ENCODE data around the gene SHROOM4. TPM values are rescaled to one million over a fixed set of nuclear protein-coding genes. Genes with fewer than 3 reads are reported as not detected.
A peak's percentile ranks its signal among the peaks of the same experiment; 100 is the strongest.

The SHROOM4 gene
- total RNA-seq, 4 donors from 2014 or later, result 4.6 to 14.1 (median 11.4) TPM

GRCh38 chrX:50705042-50705441 lies 109.0 kb downstream of the SHROOM4 start:
- Histone ChIP-seq H3K4me3 (no peak overlapping the region), H3K27ac (peak overlapping the region in 1 of 4 donors; percentile 56), H3K27me3 (peaks cover 0 to 14% of the 10 kb centered on the region in 2 donors), H3K9me3 (no peaks in the 10 kb centered on the region), H3K36me3 (no peaks in the 10 kb centered on the region), H3K4me1 (peaks cover 0 to 15% (median 4%) of the 10 kb centered on the region in 4 donors)
- DNase-seq (ENCODE audit: low spot score in 2 of 2), result no peak
- 19 to 29% methylated on average over 3 of the region's 3 CpGs for WGBS, 2 donors
- TF ChIP-seq EP300 (IDR thresholded peaks at IDR 0.05) (no peak), POLR2A (IDR thresholded peaks at IDR 0.05) (no peak), CTCF (IDR thresholded peaks at IDR 0.05) (no peak)

- TF ChIP-seq POLR2A (IDR thresholded peaks at IDR 0.05), result no peak
- TF ChIP-seq CTCF (IDR thresholded peaks at IDR 0.05), result no peak
- TF ChIP-seq EP300 (IDR thresholded peaks at IDR 0.05), result no peak
- Histone ChIP-seq H3K4me1 (peaks cover 0 to 15% (median 4%) of the 10 kb centered on the region in 4 donors), H3K36me3 (no peaks in the 10 kb centered on the region), H3K27ac (peak overlapping the region in 1 of 4 donors; percentile 56), H3K4me3 (no peak overlapping the region), H3K27me3 (peaks cover 0 to 11% of the 10 kb centered on the region in 2 donors), H3K9me3 (no peaks in the 10 kb centered on the region)
- no peak for DNase-seq (ENCODE audit: low spot score in 2 of 2)
- 20 to 60% methylated on average over 1 of the region's 1 CpG for WGBS, 2 donors
Observed at GRCh38 chrX:50704360-50704759, 109.6 kb downstream of the SHROOM4 start.

- 43 to 49% methylated on average over 3 of the region's 3 CpGs for WGBS, 2 donors
- no peaks in the 10 kb centered on the region for H3K36me3 ChIP-seq
- TF ChIP-seq POLR2A (IDR thresholded peaks at IDR 0.05), result no peak
- TF ChIP-seq EP300 (IDR thresholded peaks at IDR 0.05), result no peak
- TF ChIP-seq CTCF (IDR thresholded peaks at IDR 0.05), result no peak
Observed at GRCh38 chrX:50700921-50701320, 113.1 kb downstream of the SHROOM4 start.

GRCh38 chrX:50698944-50699343 lies 115.0 kb downstream of the SHROOM4 start:
- TF ChIP-seq CTCF (IDR thresholded peaks at IDR 0.05), result no peak
- TF ChIP-seq EP300 (IDR thresholded peaks at IDR 0.05), result no peak
- no peak for TF ChIP-seq POLR2A (IDR thresholded peaks at IDR 0.05)
- peaks cover 0 to 9% of the 10 kb centered on the region in 2 donors for H3K27me3 ChIP-seq
- H3K36me3 ChIP-seq, result no peaks in the 10 kb centered on the region
- DNase-seq (ENCODE audit: low spot score in 2 of 2), result no peak
- no peaks in the 10 kb centered on the region for H3K9me3 ChIP-seq
- no peak overlapping the region for H3K27ac ChIP-seq
- no peak overlapping the region for H3K4me3 ChIP-seq
- WGBS, 2 donors, result 50 to 69% methylated on average over 2 of the region's 2 CpGs
- peaks cover 0 to 15% (median 0%) of the 10 kb centered on the region in 4 donors for H3K4me1 ChIP-seq

More at GRCh38 chrX:50700921-50701320, 113.1 kb downstream of the SHROOM4 start:
- Histone ChIP-seq H3K27ac (no peak overlapping the region), H3K4me1 (peaks cover 0 to 27% (median 4%) of the 10 kb centered on the region in 4 donors), H3K27me3 (peaks cover 0 to 9% of the 10 kb centered on the region in 2 donors), H3K4me3 (no peak overlapping the region), H3K9me3 (no peaks in the 10 kb centered on the region)
- no peak for DNase-seq (ENCODE audit: low spot score in 2 of 2)

GRCh38 chrX:50697691-50698090 lies 116.3 kb downstream of the SHROOM4 start:
- no peak overlapping the region for H3K4me3 ChIP-seq
- WGBS, 2 donors, result 7 to 12% methylated on average over 2 of the region's 2 CpGs
- DNase-seq (ENCODE audit: low spot score in 2 of 2), result no peak
- no peak for TF ChIP-seq EP300 (IDR thresholded peaks at IDR 0.05)
- no peak for TF ChIP-seq CTCF (IDR thresholded peaks at IDR 0.05)
- TF ChIP-seq POLR2A (IDR thresholded peaks at IDR 0.05), result no peak
- no peaks in the 10 kb centered on the region for H3K9me3 ChIP-seq
- no peaks in the 10 kb centered on the region for H3K36me3 ChIP-seq
- peaks cover 0 to 9% of the 10 kb centered on the region in 2 donors for H3K27me3 ChIP-seq
- H3K4me1 ChIP-seq, result peaks cover 0 to 15% (median 0%) of the 10 kb centered on the region in 4 donors
- H3K27ac ChIP-seq, result peak overlapping the region in 2 of 4 donors; percentile 15 to 61
